ENCODE data around the gene DDR2.

The DDR2 gene

DNA sequence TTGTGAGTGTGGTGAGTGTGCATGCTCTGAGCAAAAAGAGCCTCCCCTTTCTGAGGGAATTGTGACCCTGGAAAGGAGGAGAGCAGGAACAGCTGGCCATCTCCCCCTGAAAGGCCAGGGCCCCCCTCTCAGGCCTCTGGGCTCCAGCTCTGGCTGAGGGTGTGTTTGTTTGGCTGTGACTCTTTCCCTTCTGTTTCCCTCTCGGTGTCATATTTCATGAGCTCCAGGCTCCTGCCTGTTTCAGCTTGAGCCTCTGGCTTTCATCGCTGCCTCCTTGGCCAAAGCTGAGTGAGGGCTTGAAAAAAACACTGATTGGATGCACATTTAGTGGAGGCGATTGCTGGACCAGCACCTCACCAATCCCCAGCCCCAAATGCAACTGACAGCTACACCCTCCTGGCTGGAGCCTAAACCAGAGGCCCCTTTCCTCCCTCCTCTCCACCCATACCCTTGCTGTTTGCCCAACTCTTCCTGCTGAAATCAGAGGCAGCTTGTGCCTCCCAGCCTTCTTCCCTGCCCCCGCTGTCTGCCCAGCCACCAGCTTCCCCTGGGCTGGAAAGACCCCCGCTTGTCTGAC, 64.1 kb downstream of the DDR2 start:
- DNase-seq (ENCODE audit: low read depth, low spot score), result no peak

DNA sequence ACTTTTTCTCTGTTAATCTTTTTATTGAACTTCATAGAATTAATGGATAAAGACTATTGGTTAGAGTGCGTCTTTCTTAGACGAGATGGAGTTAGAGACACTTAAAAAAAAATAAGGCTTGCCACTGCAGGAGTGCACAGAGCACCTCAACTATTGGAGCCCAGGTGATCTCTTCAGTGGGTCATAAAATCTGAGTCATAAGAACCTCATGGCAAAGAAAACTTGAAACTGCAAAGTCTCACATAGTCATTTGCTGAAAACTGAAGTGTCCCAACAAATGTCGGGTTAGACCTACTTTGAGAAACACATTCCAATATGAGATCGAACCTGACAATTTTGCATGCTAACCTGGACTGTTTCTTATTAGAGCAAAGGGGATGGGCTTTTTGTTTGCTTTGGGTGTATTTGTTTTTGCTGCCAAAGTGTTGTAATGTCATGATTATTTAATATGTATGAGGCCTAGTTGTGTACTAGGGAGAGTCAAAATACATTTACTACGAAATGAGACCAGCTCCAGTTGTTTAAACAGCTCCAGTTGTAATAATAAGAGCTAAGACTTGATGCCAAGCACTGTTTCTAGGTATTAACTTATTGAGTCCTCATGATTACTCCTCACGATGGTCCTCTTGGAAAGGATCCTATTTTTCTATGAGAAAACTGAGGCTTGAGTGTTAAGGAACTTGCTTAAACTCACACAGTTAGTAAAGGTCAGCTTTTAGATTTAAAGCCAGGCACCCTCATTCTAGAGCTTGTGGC, 65.1 kb downstream of the DDR2 start:
- no peak for DNase-seq (ENCODE audit: low read depth, low spot score)

DNA sequence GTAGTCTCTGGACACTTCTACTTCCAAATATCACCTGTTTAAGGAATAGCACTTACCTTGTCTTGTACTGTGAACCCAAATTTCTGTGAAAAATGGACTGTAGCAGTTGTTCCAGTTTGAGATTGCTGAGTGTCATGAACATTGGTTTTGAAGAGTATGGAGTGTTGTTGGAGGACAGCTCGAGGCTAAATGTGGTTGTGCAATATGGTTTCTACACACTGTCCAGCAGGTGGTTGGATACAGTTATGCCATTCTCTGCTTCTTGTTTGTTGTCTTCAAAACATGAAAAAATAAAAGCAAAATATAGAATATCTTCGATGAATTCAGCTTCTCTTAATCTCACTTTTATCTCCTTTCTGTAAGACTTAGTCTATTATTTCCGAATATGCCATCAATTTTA, 67.1 kb downstream of the DDR2 start:
- DNase-seq (ENCODE audit: low read depth, low spot score), result no peak

DNA sequence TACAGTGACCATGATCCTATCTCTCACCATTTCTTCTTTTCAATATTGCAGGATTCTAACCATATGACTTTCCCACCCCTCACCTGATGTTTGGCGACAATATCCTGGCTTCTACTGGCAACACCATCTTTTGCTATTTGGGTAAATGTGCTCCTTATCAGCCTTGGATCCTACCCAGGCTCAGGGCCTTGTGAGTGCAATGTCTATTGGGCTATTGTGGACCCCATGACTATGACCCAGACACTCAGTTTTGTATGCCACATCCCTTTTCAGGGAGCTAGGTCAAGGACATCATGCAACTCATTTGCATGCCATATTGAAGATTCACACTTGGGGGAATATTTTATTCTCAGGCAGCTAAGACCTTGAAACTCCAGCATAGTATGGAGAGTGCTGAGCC, 67.9 kb downstream of the DDR2 start:
- no peak for DNase-seq (ENCODE audit: low read depth, low spot score)

DNA sequence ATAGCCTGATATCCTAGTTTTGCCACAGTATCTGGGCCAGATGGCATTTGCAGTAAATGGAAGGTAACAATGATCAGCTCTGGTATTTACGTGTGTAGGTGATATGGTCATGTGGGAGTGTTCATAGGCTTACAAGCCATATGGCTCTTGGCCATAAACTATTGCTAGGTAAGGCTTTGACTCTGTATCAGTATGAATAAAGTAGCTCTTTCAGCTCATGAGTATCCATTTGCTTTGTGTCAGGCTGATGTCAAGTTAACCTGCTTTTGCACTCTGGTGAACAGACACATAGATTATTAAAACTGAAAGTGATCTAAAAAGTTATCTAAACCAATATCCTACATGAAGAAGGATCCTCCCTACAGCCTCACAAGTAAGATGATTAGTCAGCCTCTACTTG, 69.0 kb downstream of the DDR2 start:
- no peak for DNase-seq (ENCODE audit: low read depth, low spot score)

DNA sequence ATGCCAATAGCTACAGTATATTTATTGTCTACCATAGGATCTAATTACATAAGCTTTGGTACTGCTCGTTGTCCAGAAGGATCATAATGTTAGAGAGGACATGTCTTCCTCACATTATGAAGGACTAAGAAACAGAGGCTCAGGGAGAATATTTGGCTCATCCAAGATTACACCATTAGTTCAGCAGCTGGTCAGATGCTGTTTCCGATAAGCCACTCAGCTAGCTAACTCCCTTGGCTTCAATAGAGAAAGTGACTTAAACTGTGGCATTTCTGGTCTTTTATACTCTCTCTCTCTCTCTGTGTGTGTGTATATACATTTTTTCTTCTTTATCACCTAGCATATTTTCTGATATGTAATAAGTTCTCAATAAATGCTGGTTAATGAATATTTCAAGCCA, 70.4 kb downstream of the DDR2 start:
- DNase-seq (ENCODE audit: low read depth, low spot score), result no peak

DNA sequence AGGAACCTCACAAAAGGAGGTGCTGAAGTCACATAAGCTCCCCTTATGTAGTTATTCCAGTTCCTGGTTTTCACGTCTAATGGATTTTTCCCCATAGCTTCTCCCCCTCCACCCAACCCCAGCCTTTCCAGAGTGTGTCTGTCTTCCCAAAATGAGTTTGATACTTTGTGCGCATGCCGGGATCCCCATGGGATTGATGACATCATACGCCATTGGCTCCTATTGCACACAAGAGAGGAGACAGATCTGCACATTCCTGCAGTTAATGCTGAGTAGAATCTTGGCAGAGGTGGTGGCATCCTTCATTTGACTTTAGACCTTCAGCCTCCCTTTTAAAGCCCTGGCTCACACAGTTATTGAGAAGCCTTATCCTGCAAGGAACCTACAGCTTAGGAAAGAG, 71.4 kb downstream of the DDR2 start:
- DNase-seq (ENCODE audit: low read depth, low spot score), result no peak

DNA sequence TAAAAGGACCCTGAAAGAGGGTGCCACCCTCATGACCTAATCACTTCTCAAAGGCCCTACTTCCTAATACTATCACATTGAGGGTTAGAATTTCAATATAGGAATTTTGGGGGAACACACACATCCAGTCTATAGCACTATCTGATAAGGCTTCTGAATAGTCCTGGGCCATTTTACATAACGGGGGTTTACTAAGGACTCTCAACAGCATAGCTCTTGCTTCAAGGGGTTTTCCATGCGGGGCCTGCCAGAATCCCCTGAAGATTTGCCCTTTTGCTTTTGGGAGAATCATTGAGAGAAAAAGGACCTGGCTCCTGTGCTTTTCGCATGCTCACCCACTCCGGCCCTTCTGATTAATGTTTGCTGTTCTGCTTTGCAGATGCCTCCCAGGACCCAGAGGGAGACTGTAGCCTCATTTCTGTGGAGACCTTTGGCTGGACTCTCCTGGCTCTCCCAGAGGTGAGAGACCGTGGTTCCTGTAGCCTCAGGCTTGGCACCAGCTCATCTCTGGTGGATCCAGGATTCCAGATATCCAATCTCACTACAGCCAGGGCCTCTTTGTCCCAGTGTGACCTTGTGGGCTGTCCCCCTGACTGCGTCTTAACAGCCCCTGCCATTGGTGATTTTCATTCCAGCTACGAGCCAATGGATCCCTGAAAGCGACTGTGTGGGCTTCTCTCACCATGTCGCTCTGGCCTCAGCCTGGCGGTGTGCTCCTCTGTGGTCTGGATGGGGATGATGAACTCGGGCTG, 72.6 kb downstream of the DDR2 start:
- DNase-seq (ENCODE audit: low read depth, low spot score), result no peak

DNA sequence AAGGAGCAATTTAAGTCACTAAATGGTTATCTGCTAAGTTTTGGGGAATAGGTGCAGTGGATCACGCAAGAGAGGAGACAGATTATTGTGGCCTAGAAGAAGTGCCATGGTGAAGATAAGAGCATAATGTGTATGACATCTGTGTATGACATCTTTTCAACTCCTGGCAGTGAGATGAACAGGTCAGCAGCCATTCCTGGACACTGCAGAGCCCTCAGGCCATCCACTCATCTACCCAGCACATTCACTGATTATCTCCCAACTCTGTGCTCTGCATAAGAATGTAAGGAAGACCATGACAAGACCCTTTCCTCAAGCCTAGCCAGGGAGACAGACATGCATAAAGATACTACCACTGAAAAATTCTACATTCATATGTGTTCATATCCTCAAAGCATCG, 73.7 kb downstream of the DDR2 start:
- DNase-seq (ENCODE audit: low read depth, low spot score), result no peak

DNA sequence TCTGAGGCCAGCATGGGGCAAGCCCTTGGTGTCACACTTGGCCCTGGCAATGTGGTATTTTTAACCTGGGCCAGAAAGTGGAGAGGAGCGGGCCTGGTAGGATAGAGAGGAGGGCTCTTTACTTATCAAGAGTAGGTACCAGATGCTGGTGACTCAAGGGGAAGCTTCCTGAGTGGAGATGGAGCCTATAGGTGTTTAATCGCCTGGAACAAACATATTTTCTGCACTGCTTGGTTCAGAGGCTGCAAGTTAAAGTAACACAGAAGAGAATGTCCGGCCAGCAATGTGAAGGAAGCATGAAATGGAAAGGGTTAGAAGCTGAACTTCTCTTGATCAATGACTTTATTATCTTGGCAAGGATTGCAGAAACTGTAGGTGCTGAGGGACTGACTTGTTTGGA, 74.3 kb downstream of the DDR2 start:
- no peak for DNase-seq (ENCODE audit: low read depth, low spot score)

DNA sequence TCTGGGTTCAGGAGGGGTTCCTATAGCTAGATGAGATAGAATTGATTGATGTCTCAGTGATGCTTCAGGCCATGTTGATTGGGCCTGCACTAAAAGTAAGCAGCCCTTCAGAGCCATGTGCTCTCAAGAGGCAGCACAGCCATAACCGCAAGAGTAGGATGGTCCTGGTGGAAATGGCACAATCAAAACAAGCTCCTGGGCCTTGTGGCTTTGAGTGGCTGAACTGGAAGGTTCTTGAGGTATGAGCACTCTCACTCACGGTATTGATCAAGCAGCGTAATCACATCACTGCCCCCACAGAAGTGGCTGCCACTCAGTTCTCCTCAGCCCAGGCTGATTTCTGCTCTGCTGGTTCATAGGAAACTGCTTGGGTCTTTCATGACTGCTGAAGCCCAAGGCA, 76.0 kb downstream of the DDR2 start:
- no peak for DNase-seq (ENCODE audit: low read depth, low spot score)

DNA sequence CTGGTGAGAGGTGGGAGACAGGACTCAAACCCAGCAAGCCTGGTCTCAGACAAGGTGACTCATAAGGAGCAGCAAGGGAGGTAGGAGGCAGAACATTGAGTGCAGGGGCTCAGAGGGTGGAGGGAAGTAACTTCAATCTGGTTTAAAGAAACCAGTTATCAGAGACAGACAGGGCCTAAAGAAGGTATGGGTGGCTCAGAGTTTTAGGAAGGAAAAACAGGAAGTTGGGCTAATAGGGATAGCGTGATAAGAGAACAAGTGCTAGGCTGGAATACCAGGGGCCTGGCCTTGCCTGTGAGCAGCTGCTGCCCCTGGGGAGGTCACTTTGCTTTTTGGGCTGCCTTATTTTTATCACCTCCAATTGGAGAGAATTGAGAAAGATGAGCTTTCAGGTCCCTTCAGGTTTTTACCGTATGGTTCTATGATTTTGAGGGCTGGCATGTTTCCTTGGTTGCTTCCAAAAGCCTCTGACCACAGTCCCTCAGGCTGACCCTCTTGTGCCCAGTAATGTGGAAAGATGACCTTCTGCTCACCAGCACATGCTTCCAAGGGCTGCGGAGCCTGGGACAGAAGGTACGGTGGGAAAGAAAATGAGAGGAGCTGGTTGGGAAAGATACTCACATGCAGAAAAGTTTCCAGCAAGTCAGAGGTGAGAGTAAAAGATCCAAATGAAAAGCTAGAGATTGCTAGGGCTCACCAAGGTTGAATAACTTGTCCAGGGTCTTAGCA, 77.0 kb downstream of the DDR2 start:
- DNase-seq (ENCODE audit: low read depth, low spot score), result no peak

DNA sequence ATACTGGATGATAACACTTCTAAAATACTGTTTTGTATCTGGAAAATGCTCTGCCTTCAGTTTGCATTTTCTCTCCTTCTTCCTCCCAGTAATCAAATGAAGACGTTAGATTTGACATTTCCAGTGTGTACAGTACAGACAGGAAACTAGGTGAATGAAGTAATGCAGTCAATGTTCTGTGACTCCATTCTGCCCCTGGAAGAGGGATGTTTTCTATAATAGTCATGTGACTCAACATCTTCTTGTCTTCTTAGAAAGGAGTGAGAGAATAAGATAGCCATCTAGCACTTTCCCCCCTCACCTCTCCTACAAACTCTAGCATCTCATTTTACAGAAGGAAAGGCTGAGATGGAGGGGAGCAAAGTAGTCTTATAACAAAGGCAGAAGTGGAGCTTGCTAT, 77.6 kb downstream of the DDR2 start:
- no peak for DNase-seq (ENCODE audit: low read depth, low spot score)

DNA sequence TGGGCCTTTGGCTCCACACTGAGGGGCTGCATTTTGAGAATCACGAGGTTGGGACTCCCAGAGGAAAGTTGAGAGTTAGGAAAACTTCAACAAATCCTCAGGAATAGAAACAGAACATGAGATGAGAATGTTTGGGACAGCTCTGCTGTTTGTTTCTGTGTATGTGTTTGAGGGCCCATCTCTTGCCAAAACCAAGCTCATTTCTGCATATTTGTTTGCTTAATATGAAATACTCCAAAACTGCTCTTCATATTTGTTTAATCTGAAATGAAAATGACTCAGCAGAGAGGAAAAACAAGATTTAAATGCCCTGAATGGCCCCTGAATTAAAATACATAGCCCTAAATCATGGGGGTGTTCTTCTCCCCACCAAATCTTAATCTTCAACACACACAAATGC, 78.1 kb downstream of the DDR2 start:
- DNase-seq (ENCODE audit: low read depth, low spot score), result no peak

DNA sequence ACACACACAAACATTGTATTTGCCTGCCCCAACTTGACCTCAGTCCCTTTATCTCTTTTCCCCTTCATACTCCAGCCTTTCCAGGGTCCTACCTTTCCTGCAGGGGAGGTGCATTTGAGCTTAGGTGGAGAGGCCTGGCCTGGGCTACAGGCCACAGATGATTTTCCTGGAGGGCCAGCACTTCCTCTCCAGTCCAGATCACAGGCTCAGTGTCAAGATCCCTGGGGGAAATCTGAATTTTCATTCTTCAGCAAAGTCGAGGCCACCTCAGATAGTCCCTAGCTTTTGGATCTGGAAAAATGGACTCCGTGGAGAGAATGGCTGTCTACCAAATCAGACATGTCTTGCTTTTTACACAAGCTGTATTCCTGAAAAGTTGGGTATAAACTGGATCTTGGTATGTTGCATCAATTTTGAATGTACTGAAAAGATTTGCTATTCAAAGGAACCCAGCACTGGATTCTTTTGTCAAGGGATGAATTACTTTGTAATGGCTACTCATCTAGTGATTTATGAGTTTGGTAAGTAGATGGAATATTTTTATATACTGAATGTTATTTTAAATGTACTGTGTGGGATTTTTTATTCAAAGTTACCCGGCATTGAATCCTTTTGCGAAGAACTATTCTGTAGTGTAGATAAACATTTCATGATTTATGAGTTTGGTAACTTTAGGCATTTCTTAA, 78.7 kb downstream of the DDR2 start:
- no peak for DNase-seq (ENCODE audit: low read depth, low spot score)

DNA sequence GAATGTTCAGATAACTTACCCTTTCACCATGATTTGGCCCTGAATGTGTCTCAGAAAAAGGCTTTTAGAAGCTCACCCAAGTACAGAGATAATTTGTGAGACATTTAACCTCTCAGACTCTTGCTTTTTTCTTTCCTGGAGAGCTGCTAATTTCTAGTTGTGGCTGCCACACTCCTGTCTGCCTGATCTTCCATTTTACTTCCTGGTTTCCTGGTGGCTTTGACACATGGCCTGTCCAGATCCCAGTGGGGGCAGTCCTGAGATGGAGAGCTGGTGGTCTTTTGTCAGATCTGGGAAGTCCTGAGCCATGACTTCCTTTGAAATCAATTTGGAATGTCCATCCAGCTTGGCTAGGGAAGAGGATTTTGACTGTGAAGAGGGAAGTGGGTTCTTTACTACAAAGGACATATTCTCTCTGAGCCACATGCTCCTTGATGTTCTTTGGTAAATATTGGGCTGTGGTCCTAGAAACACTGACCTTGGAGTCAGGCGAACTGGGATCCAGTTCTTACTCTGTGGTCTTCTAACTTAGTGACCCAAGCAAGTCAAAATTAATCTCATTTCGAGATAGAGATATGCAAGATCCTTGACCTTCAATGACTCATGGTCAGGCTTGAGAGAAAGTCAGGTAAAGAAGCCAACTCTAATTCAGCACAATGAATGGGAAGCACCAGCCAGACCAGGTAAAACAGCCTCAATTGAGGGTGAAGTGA, 80.2 kb downstream of the DDR2 start:
- DNase-seq (ENCODE audit: low read depth, low spot score), result no peak

DNA sequence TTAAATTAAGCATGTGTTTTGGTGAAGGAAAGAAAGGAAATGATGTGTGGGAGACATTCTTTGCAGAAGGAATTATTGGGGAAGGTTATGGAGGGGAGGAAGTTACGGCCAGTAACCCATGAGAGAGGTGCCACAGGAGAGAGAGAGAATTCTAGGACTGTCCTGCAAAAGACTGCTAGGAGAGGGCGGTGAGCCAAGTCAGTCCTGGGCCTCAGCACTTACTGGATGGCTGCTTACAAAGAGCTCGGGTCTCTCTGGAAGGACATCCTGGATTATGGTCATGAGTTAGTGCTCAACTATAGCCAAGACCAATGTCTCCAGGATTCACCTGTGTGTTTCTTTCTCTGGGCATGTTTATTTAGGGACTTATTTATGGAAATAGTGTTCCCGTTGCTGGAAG, 83.9 kb downstream of the DDR2 start:
- no peak for DNase-seq (ENCODE audit: low read depth, low spot score)

DNA sequence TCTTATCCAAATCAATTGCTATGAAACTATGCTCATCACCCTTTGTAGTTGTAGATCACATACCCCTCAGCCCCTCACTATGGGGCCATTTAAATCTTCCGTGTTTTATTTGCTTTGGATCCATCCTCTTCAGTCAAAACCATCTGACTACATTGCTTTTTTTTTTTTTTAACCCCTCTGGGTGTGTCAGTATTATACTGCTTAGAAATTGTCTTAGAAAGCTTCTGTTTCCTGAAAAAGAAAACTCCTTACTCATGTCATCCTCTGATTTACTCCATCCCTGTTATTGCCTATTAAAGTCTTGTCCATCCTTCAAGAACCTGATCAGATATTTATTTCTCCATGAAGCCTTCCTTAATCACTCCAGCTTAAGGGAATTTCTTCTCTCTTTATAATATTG, 84.3 kb downstream of the DDR2 start:
- DNase-seq (ENCODE audit: low read depth, low spot score), result no peak

DNA sequence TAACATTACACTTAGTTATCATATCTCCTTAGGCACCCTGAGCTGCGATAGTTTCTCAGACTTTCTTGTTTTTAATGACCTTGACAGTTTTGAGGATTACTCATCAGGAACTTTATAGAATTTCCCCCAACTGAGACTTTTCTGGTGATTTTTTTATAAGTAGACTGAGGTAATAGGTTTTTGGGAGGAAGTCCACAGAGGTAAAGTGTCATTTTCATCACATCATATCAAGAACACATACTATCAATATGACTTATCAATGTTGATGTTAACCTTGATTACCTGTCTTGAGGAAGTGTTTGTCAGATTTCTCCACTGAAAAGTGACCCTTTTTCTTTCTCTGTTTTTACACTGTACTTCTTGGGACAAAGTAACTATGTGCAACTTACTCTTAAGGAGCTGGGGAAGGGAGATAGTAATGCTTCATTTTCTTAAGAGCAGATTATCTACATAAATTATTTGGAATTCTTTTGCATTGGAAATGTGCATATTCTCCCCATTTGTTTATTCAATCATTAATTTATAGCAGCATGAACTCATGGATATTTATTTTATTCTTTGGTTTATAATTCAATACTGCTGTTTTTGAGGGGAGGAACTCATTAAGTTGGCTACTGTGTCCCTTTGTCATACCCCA, 85.4 kb downstream of the DDR2 start:
- no peak for DNase-seq (ENCODE audit: low read depth, low spot score)

DNA sequence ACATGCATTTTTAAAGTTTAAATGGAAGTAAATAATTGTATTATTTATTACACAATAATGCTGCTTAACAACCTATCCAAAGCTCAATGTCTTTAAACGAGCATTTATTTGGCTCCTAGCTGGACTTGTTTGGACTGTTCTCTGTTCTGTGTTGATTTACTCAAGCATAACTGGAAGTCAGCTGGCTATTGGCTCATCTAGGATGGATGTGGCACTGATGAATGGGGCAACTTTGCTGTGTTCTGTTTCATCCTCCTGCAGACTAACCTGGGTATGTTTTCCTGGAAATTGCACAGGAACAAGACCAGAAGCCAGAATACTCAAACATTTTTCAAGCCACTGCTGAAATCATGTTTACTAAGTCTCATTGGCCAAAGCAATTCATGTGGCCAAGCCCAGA, 87.4 kb downstream of the DDR2 start:
- DNase-seq (ENCODE audit: low read depth, low spot score), result no peak

DNA sequence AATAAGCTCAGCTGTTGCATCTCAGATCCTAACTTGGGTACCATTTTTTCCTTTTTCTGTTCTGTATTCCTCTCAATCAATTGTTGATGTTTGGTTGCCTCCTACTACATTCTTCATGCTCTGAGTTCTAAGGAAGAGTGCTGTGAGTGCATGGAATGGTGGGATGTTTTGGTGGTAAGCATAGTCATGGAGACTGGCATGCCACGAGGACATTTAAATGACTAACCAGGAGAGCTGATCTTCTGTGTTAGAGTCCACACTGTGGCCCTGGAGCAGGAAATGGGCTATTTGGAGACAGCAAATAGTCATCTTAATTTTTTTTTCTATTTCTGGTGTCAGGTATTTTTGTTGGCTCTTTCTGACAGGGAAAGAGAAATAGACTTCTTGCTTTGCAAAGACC, 88.7 kb downstream of the DDR2 start:
- DNase-seq (ENCODE audit: low read depth, low spot score), result no peak
